ENCODE data around the gene PAGR1. TPM values are rescaled to one million over a fixed set of nuclear protein-coding genes. Genes with fewer than 3 reads are reported as not detected.

PAGR1 gene
- total and polyA plus RNA-seq, 2 of the 8 experiments (the other 6 are each of a cell fraction or from before 2014, with no cell fraction given): 35.4 to 56.4 TPM

- no peak for TF ChIP-seq RFX5 (IDR thresholded peaks at IDR 0.05; ENCODE audit: borderline replicate concordance, low read depth, low read length)
- no peak for TF ChIP-seq CTCF (IDR thresholded peaks at IDR 0.05; ENCODE audit: control extremely low read depth in 1 of 3, insufficient read depth in 1 of 3, low read depth in 1 of 3, low read length in 3 of 3)
- TF ChIP-seq BCL11A (IDR thresholded peaks at IDR 0.05; ENCODE audit: low read depth in 2 of 2, low read length in 2 of 2): no peak
Observed at GRCh38 chr16:29845656-29846055, 29.7 kb downstream of the PAGR1 start (continued).
